K562 (cell line): ENCODE data around the gene CCDC17. TPM values are rescaled to one million over a fixed set of nuclear protein-coding genes. Genes with fewer than 3 reads are reported as not detected.

ENCODE experiments used
- ATAC-seq: fragments of 200-7000 bp; cut with Tn5 transposase; 3 replicates; pipeline ENCODE4 v1.9.1; 2020; ENCODE audit warnings: moderate library complexity
- BruUV-seq: library from RNA; stranded (reverse); fragments of 400-500 nt; replicated peaks from 2 replicates; lab custom pipeline; 2021; lab: Mats Ljungman, UMichigan
- CTCF ChIA-PET: fragments of 300-600 bp; formaldehyde crosslinking; extraction: SDS; loops from one replicate; lab custom pipeline; 2021; ENCODE audit warnings: low intra/inter-chr PET ratio; lab: Yijun Ruan, JAX
- POLR2A ChIA-PET: fragments of 300-600, 350-650 bp; sonication (Branson Sonifier 250); formaldehyde crosslinking; extraction: SDS; loops from one replicate; lab custom pipeline; 2021; ENCODE audit warnings: antibody characterized with exemption, inconsistent platforms; lab: Yijun Ruan, JAX
- DNase-seq, 4 experiments: peaks; one replicate each; pipeline versions ENCODE4 v3.0.0 to v3.0.0-alpha.2; 2011 to 2018; ENCODE audit warnings: low spot score in 3 of 4, mixed read lengths in 3 of 4; ENCODE audit errors: extremely low read depth in 1 of 4
- FAIRE-seq: peaks from 2 replicates; lab custom pipeline; 2011; peaks lifted over from hg19 to GRCh38; lab: Jason Lieb, UNC
- H2AFZ ChIP-seq: 2 replicates; pipeline ENCODE4 v1.6.0; 2011; ENCODE audit warnings: low read depth, low read length, control low read depth, inconsistent platforms
- H3K27ac ChIP-seq: fragments of 200-600 bp; 3 replicates; pipeline ENCODE4 v1.8.0; 2011; ENCODE audit warnings: low read depth, mild to moderate bottlenecking, control low read depth, inconsistent platforms, low read length, moderate library complexity, mixed read lengths; ENCODE audit errors: extremely low read depth
- H3K27me3 ChIP-seq, 2 experiments: fragments of 300-600 bp in 1 of 2; 2 replicates in 1 of 2; 3 replicates in 1 of 2; pipeline versions ENCODE4 v1.6.0 to v1.8.0; 2011; ENCODE audit warnings: inconsistent platforms in 2 of 2, low read length in 2 of 2, mild to moderate bottlenecking in 1 of 2, mixed read lengths in 1 of 2, moderate library complexity in 1 of 2; ENCODE audit not compliant: control insufficient read depth in 2 of 2, insufficient read depth in 2 of 2
- H3K36me3 ChIP-seq: fragments of 300-600 bp; 3 replicates; pipeline ENCODE4 v1.8.0; 2011; ENCODE audit warnings: mild to moderate bottlenecking, low read length, inconsistent platforms; ENCODE audit not compliant: control insufficient read depth, insufficient read depth
- H3K4me1 ChIP-seq, 2 experiments: fragments of 200-600 bp in 1 of 2; replicated peaks in 1 of 2; 2 replicates in 1 of 2; 3 replicates in 1 of 2; pipeline versions ENCODE4 v1.5.1 to v1.8.0; 2011; ENCODE audit warnings: inconsistent platforms in 2 of 2, low read length in 2 of 2, mild to moderate bottlenecking in 1 of 2, mixed read lengths in 1 of 2, moderate library complexity in 1 of 2; ENCODE audit not compliant: control insufficient read depth in 2 of 2, insufficient read depth in 2 of 2
- H3K4me2 ChIP-seq: 2 replicates; pipeline ENCODE4 v1.6.1; 2011; ENCODE audit warnings: low read length, control low read depth, inconsistent platforms, mixed read lengths; ENCODE audit not compliant: insufficient read depth
- H3K4me3 ChIP-seq: fragments of 200-600 bp; sonication (generic), shearing (Covaris generic); 2 replicates; pipeline ENCODE4 v1.5.1; 2016; ENCODE audit warnings: control low read depth, inconsistent platforms
- H3K79me2 ChIP-seq: fragments of 200-600 bp; 3 replicates; pipeline ENCODE4 v1.8.0; 2011; ENCODE audit warnings: low read length, inconsistent platforms; ENCODE audit not compliant: control insufficient read depth, insufficient read depth
- H3K9ac ChIP-seq, 2 experiments: 2 replicates each; pipeline versions ENCODE4 v1.6.0 to v1.6.1; 2011; ENCODE audit warnings: low read depth in 2 of 2, low read length in 2 of 2, control low read depth in 1 of 2, inconsistent platforms in 1 of 2, mild to moderate bottlenecking in 1 of 2, mixed read lengths in 1 of 2; ENCODE audit not compliant: insufficient read depth in 1 of 2
- H3K9me1 ChIP-seq: one replicate; pipeline ENCODE4 v1.6.0; 2011; ENCODE audit warnings: inconsistent platforms, mild to moderate bottlenecking, low read length, moderate library complexity; ENCODE audit not compliant: control insufficient read depth, insufficient read depth
- H3K9me3 ChIP-seq: replicated peaks from 2 replicates; pipeline ENCODE4 v1.5.1; 2011; ENCODE audit warnings: low read depth, low read length, inconsistent platforms; ENCODE audit not compliant: control insufficient read depth, insufficient read depth
- H4K20me1 ChIP-seq: replicated peaks from 2 replicates; pipeline ENCODE4 v1.6.1; 2011; ENCODE audit warnings: low read length, inconsistent platforms, mixed read lengths; ENCODE audit not compliant: control insufficient read depth, insufficient read depth
- ERF ChIP-seq: fragments of 450-650 bp; formaldehyde crosslinking; IDR thresholded peaks from 2 replicates; pipeline ENCODE4 v1.4.0; 2020; ENCODE audit warnings: mild to moderate bottlenecking, mixed read lengths
- FOXP1 ChIP-seq: sonication (generic); formaldehyde crosslinking; IDR thresholded peaks from 2 replicates; pipeline ENCODE4 v1.8.0; 2022; ENCODE audit warnings: mild to moderate bottlenecking, missing genetic modification reagents
- HDAC8 ChIP-seq: fragments of 450-650 bp; IDR thresholded peaks from 2 replicates; pipeline ENCODE4 v1.6.1; 2016; ENCODE audit warnings: mild to moderate bottlenecking, missing genetic modification characterization, moderate library complexity, missing compliant biosample characterization
- NFIX ChIP-seq: fragments of 250-450 bp; sonication (Bioruptor Pico); IDR thresholded peaks from 2 replicates; pipeline ENCODE4 v1.4.0; 2020; ENCODE audit warnings: low read depth, mild to moderate bottlenecking, moderate library complexity
- PHTF2 ChIP-seq: fragments of 250-450 bp; sonication (Bioruptor Pico); IDR thresholded peaks from 2 replicates; pipeline ENCODE4 v1.5.0; 2021; ENCODE audit warnings: mild to moderate bottlenecking
- POLR2A ChIP-seq: fragments of 450-650 bp; conservative IDR thresholded peaks from 2 replicates; pipeline ENCODE4 v1.6.1; 2016
- PRMT5 ChIP-seq: sonication (generic); formaldehyde crosslinking; IDR thresholded peaks from 2 replicates; pipeline ENCODE4 v1.5.0; 2020; ENCODE audit warnings: missing genetic modification reagents
- SIRT6 ChIP-seq: IDR thresholded peaks from one replicate; pipeline ENCODE4 v1.6.1; 2012; ENCODE audit warnings: low read depth, mild to moderate bottlenecking, control low read depth, inconsistent platforms, low read length, moderate library complexity
- SMARCA4 ChIP-seq: fragments of 450-650 bp; IDR thresholded peaks from 2 replicates; pipeline ENCODE4 v1.6.1; 2016
- SMARCC2 ChIP-seq: fragments of 450-650 bp; IDR thresholded peaks from 2 replicates; pipeline ENCODE4 v1.6.1; 2017; ENCODE audit warnings: antibody characterized with exemption, moderate library complexity, mild to moderate bottlenecking, low read depth
- SMC3 ChIP-seq: conservative IDR thresholded peaks from 2 replicates; pipeline ENCODE4 v1.6.1; 2011; ENCODE audit warnings: low read depth, low read length, improper control_type of control experiment; ENCODE audit not compliant: insufficient read depth
- SP1 ChIP-seq: sonication (generic); formaldehyde crosslinking; IDR thresholded peaks from 2 replicates; pipeline ENCODE4 v1.8.1; 2022; ENCODE audit warnings: mild to moderate bottlenecking, missing genetic modification reagents
- SUPT5H ChIP-seq: fragments of 450-650 bp; IDR thresholded peaks from 2 replicates; pipeline ENCODE4 v1.6.1; 2016
- WGBS: fragments of 100-300 bp; shearing (Covaris generic); methylation state at CpG from one replicate; pipeline ENCODE4 v1.1.6; 2016; ENCODE audit warnings: low coverage, mixed read lengths; ENCODE audit not compliant: insufficient coverage; ENCODE audit errors: missing lambda C conversion rate; 5-methylcytosine and 5-hydroxymethylcytosine counted together
- in situ Hi-C: fragments of 300-500 bp; cut with MboI; formaldehyde crosslinking; loops from 4 replicates; pipeline ENCODE4 v1.15.0; 2018; ENCODE audit warnings: inconsistent platforms, mixed read lengths
- intact Hi-C: fragments of 100-400 bp; cut with micrococcal nuclease; formaldehyde crosslinking; loops from 2 replicates; pipeline ENCODE4 v1.14.2; 2022
- polyA plus RNA-seq, 8 experiments: library from polyadenylated mRNA; depleted of rRNA in 4 of 8; stranded (reverse) in 5 of 8; unstranded in 3 of 8; fragments of >200 nt; fragmentation: Nextera tagmentation in 2 of 8; fragmentation: Illumina TruSeq in 1 of 8; extraction: Ambion mirVana in 2 of 8; extraction: Trizol in 1 of 8; gene quantifications; 2 replicates each; pipeline versions ENCODE4 v1.2.1 to v1.2.3, GENCODE V29; 2011 to 2014; ENCODE audit warnings: inconsistent platforms in 1 of 8, missing spikeins in 1 of 8
- total RNA-seq, 7 experiments: library from RNA; depleted of rRNA in 6 of 7; stranded (reverse); fragments of >200 nt in 6 of 7; fragmentation: Illumina TruSeq in 2 of 7; extraction: Trizol in 2 of 7; gene quantifications; 2 replicates each; pipeline versions ENCODE4 v1.2.1 to v1.2.3, GENCODE V29; 2011 to 2021; ENCODE audit warnings: low replicate concordance in 1 of 7
- TF ChIP-seq, protein P1 (sequence below): sonication (generic); formaldehyde crosslinking; IDR thresholded peaks from 2 replicates; pipeline ENCODE4 v1.5.0; 2020; ENCODE audit warnings: missing genetic modification reagents
- TF ChIP-seq, protein P2 (sequence below): sonication (generic); formaldehyde crosslinking; IDR thresholded peaks from 2 replicates; pipeline ENCODE4 v1.8.1; 2022; ENCODE audit warnings: missing genetic modification reagents
- TF ChIP-seq, protein P3 (sequence below): fragments of 450-650 bp; formaldehyde crosslinking; IDR thresholded peaks from 2 replicates; pipeline ENCODE4 v1.4.0; 2020; ENCODE audit warnings: mild to moderate bottlenecking, moderate library complexity

The CCDC17 gene
- total and polyA plus RNA-seq, 9 of the 15 experiments (the other 6 are each of a cell fraction or from before 2014, with no cell fraction given) = 0.20 to 2.4 (median 0.85) TPM

DNA sequence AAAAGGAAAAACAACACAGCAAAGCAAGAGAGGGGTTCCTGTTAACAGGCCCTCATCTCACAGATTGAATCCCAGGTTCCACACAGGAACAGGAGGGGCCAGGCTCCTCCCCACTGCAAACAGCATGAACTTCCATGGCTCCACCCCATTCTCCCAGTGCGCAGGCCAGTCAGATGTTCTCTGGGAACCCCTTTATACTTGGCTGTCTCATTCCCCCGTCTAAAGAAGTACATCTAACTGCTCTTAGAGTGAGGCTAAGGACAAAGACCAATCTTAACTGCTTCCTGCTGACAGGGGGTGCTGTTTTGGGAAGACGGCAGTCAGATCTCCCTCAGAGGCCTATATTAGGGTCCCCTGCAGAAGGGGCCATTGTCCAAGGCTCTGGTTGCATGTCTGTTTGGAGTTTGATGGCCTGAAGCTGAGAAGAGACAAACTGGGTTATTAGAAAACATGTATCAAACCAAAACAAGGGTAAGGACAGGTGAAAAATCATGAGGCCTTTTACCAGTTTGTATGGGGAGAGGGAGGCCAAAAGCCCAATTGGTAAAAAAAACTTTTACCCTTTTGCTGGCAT is 50.5 kb downstream of the CCDC17 start (continued):
- TF ChIP-seq, protein P1, sequence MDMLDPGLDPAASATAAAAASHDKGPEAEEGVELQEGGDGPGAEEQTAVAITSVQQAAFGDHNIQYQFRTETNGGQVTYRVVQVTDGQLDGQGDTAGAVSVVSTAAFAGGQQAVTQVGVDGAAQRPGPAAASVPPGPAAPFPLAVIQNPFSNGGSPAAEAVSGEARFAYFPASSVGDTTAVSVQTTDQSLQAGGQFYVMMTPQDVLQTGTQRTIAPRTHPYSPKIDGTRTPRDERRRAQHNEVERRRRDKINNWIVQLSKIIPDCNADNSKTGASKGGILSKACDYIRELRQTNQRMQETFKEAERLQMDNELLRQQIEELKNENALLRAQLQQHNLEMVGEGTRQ (CRISPR knock-in tag) = no peak
- TF ChIP-seq SMARCC2 = no peak

DNA sequence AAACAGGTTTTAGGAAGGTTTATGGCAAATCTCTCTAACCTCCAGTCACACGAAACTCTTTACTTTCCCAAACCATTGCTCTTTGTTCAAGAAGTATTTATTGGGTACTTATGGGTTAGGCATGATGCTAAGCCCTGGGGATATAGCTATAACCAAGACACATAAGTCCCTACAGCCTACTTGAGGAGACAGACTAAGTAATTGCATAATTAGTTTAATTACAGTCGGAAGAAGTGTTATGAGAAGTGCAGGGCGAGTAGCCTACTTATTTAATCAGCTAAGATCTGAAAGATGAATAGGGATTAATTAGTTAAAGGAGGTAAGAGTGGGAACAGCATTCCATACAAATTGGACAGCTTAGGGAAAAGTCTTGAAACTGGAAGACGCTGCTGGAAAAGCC is 53.2 kb downstream of the CCDC17 start:
- Histone ChIP-seq H3K27ac (no peak overlapping the region), H3K9me1 (no peaks in the 10 kb centered on the region), H3K79me2 (no peaks in the 10 kb centered on the region), H3K27me3 (no peaks in the 10 kb centered on the region), H3K4me3 (no peak overlapping the region), H3K9me3 (no peaks in the 10 kb centered on the region), H4K20me1 (peaks cover 7% of the 10 kb centered on the region; the same call in 1 of the 2 replicates), H3K4me1 (peaks cover 11 to 22% of the 10 kb centered on the region in 2 experiments), H3K36me3 (peaks cover 52% of the 10 kb centered on the region), H2AFZ (no peak overlapping the region), H3K4me2 (no peak overlapping the region)
- CTCF ChIA-PET = interaction anchor here (0.6 to 2.7 kb wide), 6 partner anchors 50 to 840 kb away, joined by 3 to 21 read pairs (median 4); partner anchors contain the start of genes PRDX1 and RNU5D-1
- no peak for DNase-seq
- FAIRE-seq = no peak
- in situ Hi-C loops = loop anchor here (5.0 kb wide), 1 partner anchor 213 kb away; no protein-coding TSS in a partner anchor
- POLR2A ChIA-PET = interaction anchor here (0.6 to 10.3 kb wide), 6 partner anchors 12 to 105 kb away, joined by 3 to 135 read pairs (median 6); partner anchors contain the start of genes AKR1A1, NASP and PRDX1
- BruUV-seq = no TSS peak
- 0 out of 2 replicates have a peak, but pooled peaks have one; percentile 3 for TF ChIP-seq SP1 (CRISPR knock-in tag)
- TF ChIP-seq SUPT5H = peak; percentile 42; the same call in 1 of the 2 replicates
- no peak for TF ChIP-seq SMARCA4
- TF ChIP-seq PHTF2 = no peak
- no peak for TF ChIP-seq SIRT6
- TF ChIP-seq NFIX (CRISPR knock-in tag) = no peak
- TF ChIP-seq POLR2A = peak; percentile 46; the same call in 1 of the 2 replicates
- TF ChIP-seq ERF (CRISPR knock-in tag) = no peak
- no peak for TF ChIP-seq HDAC8
- no peak for TF ChIP-seq SMC3
- no peak for TF ChIP-seq PRMT5 (CRISPR knock-in tag)
- TF ChIP-seq, protein P2, sequence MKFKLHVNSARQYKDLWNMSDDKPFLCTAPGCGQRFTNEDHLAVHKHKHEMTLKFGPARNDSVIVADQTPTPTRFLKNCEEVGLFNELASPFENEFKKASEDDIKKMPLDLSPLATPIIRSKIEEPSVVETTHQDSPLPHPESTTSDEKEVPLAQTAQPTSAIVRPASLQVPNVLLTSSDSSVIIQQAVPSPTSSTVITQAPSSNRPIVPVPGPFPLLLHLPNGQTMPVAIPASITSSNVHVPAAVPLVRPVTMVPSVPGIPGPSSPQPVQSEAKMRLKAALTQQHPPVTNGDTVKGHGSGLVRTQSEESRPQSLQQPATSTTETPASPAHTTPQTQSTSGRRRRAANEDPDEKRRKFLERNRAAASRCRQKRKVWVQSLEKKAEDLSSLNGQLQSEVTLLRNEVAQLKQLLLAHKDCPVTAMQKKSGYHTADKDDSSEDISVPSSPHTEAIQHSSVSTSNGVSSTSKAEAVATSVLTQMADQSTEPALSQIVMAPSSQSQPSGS = no peak
- TF ChIP-seq FOXP1 (CRISPR knock-in tag) = 0 out of 2 replicates have a peak, but pooled peaks have one; percentile 17
- TF ChIP-seq, protein P3, sequence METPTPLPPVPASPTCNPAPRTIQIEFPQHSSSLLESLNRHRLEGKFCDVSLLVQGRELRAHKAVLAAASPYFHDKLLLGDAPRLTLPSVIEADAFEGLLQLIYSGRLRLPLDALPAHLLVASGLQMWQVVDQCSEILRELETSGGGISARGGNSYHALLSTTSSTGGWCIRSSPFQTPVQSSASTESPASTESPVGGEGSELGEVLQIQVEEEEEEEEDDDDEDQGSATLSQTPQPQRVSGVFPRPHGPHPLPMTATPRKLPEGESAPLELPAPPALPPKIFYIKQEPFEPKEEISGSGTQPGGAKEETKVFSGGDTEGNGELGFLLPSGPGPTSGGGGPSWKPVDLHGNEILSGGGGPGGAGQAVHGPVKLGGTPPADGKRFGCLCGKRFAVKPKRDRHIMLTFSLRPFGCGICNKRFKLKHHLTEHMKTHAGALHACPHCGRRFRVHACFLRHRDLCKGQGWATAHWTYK = no peak
- TF ChIP-seq, all 486 proteins: peak for 4
- 71% methylated on average over 4 of the region's 4 CpGs for WGBS
- no peak overlapping the region for H3K9ac ChIP-seq
- intact Hi-C loops = loop anchor here (1.0 to 10.0 kb wide), 5 partner anchors 49 to 556 kb away; partner anchors contain the start of genes HECTD3, PRDX1 and UROD
- no peak for ATAC-seq
